Mesenteric fat pad (tissue), 1 donor: ENCODE data around the gene SLC16A2. TPM values are rescaled to one million over a fixed set of nuclear protein-coding genes. Genes with fewer than 3 reads are reported as not detected.
A peak's percentile ranks its signal among the peaks of the same experiment; 100 is the strongest.

ENCODE experiments used
- DNase-seq: peaks from one replicate; pipeline ENCODE4 v3.0.0-alpha.2; 2020; ENCODE audit warnings: low spot score
- total RNA-seq: library from RNA; stranded (reverse); fragmentation: NEBNext Ultra II Directional; extraction: Animal tissue kit (Norgen Biotek cat#: 25700); gene quantifications from one replicate; pipeline ENCODE4 v1.2.1, GENCODE V29; 2021
- donor health status: DM: yes; HTN: yes; CAD: no.

SLC16A2 gene
- total RNA-seq, 1 donor from 2014 or later = 13.9 TPM

DNA sequence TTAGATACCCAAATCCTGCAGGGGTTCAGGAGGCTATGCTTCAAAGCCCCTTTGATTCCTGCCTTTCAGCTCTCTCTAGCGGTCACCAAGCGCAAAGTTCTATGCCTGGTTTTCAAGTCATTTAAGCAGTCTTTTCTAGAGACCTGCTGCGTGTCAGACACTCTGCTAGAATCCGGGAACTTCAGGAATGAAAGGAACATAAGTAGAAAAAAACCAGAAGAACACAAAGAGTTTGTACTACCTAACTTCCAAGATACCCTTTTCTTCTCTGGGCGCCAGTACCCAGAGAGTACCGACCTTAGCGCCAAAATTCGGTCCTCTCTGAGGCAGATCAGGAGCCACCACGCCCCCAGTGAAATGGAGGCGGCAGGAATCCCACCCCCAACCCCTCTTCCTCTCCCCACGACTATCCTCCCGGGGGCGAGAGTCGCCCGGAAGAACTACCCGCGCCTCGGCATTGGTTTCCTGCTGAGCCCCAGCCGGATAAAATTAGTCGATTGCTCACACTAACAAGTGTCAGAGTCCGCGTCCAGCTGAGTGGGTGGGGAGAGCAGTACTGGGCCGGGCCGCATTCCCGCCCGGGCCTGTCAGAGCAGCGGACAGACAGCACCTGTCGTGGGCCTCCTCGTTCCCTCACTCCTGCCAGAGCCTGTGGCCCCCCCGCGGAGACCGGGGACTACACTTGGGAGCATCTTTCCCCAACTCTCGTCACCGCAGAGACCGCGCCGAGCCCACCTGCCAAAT lies 114.3 kb downstream of the SLC16A2 start:
- DNase-seq = no peak

GRCh38 chrX:74536152-74536831 lies 115.0 kb downstream of the SLC16A2 start:
- DNase-seq = peak; percentile 93

GRCh38 chrX:74536832-74537371 lies 115.6 kb downstream of the SLC16A2 start:
- no peak for DNase-seq

GRCh38 chrX:74540635-74541249 lies 119.4 kb downstream of the SLC16A2 start:
- DNase-seq = no peak

- no peak for DNase-seq
Observed at GRCh38 chrX:74545880-74546523, 124.7 kb downstream of the SLC16A2 start.

- no peak for DNase-seq
Observed at GRCh38 chrX:74546984-74547383, 125.7 kb downstream of the SLC16A2 start.

DNA sequence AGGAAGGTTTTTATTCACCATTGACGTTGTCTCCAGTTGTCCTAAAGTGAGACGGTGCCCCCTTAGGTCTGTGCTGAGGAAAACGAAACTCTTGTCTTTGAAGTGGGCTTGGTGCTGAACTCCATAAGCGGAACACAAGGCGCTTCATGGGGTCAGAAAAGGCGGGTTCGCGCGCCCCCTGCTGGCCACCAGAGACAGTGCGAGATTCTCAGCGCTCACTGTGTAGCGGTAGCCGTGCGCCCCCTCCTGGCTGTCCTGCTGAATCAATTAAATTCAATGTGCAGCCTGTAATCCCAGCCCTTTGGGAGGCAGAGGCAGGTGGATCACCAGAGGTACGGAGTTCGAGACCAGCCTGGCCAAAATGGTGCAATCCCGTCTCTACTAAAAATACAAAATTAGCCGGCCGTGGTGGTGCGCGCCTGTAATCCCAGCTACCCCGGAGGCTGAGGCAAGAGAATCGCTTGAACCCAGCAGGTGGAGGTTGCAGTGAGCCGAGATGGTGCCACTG lies 129.1 kb downstream of the SLC16A2 start:
- peak; percentile 92 for DNase-seq

DNA sequence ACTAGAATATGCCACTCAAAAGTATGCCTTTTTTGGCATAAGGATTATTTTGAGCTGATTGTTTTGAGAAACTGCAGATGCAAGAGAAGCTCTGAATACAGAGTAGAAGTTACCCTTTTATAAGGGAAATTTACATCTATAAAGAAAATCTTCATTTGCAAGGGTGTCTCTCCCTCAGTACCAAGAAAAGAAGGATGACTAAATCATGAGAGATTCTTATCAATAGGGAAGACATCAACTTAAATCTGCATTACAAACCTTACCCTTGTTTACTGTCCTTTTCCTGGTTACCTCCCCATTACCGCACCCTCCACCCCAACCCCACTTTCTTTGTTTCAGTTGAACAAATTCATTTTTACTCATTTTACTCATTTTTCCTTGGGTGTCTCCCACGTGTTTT lies 130.6 kb downstream of the SLC16A2 start:
- no peak for DNase-seq

DNA sequence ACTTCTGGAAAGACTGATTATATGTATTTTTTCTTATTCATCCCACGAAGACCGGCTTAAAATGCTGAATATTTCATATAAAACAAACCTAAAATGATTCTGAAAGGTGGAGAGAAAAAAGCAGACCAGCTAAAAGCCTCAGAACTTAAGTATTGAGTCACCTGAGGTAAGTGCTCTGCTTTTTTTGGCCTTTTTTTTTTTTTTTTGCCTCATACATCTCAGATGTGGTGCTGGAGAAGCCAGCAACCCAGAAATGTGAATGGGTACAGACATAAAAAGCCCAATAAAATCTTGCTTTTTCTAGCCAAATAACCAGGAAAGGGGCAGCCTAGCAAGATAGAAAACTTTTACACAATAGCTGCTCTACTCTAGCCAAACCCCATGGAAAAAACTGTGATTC lies 136.1 kb downstream of the SLC16A2 start:
- DNase-seq = no peak

GRCh38 chrX:74578137-74578536 lies 156.8 kb downstream of the SLC16A2 start:
- no peak for DNase-seq

- DNase-seq = no peak
Observed at GRCh38 chrX:74579597-74580198, 158.4 kb downstream of the SLC16A2 start.

Other genes starting within 250 kb of the SLC16A2 start
- gene ZCCHC13, start 117.3 kb upstream of the SLC16A2 start, total RNA-seq = not detected
- 36.6 TPM for gene RLIM, start 193.1 kb downstream of the SLC16A2 start, total RNA-seq